ENCODE data around the gene CCDC60.

The CCDC60 gene

DNA sequence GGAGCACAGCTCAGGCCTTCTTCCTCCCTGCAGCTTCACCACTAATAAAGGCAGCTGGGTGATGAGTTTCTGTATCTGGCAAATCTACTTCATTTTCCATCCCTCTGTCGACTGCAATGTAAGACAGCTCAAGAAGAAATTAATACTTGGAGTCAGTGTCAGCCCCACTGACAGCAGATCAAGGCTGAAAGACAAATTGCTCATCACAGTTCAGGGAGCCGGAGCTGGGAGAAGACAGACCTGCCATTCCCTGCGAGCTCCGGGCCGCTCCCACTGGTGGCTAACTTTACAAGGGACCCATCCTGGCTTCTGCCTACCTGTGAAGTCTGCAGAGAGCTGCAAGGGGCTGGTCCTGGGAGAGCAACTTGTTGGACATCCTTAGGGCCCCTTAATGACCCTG is 49.8 kb downstream of the CCDC60 start:
- no peak for DNase-seq (ENCODE audit: low spot score)

DNA sequence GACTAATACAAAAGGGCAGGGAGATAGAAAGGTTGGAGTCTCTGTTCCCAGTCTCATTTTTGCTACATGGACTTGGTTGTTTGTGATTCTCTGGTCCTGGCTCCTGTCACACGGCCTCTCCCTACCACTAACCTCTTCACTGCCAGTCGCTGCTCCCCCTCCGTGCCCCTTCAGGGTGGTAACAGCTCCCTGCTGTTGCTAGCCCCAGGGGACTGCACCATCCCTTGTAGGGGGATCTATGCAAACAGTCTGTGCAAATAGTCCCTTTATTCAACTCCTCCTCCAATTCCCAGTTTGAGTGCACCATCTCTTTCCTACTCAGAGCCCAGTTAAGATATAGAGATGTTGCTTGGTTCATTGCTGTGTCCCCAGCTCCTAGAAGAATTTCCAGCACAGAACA is 51.1 kb downstream of the CCDC60 start:
- DNase-seq (ENCODE audit: low spot score) = no peak

DNA sequence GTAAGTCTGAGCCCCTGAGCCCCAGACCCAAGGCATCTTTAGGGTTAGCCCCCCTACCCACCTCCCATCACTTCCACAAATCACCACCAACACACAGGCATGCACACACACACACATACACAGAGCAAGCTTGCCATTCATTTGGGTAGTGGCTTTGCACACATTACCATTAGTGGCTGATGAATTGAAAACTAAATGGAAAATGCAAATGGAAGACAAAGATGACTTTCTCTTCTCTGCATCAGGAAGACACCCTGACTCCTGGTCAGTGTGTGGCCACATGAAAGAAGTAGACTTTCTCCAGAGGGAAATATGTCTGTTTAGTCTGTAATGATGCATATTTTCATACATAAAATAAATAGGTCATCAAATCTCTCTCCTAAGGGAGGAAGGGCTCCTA is 55.2 kb downstream of the CCDC60 start:
- DNase-seq (ENCODE audit: low spot score) = no peak

DNA sequence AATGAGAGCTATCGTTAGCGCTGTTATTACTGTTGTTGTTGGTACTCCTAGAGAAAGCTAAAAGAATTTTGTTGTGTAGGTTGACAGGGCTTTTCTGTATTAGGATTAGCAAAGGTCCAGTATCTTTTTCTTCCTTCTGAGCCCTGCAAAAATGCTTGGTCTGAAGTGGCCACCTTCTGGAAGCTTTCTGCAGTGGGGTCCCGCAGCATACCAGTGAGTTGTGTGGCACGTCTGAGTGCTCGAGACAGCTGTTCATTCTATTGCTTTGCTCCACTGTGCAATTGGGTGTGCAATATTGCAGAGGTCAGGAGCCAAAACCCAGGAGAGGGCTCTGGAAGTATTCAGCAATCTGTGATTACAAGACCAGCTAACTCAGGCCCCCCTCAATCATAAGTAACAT is 57.1 kb downstream of the CCDC60 start:
- no peak for DNase-seq (ENCODE audit: low spot score)

DNA sequence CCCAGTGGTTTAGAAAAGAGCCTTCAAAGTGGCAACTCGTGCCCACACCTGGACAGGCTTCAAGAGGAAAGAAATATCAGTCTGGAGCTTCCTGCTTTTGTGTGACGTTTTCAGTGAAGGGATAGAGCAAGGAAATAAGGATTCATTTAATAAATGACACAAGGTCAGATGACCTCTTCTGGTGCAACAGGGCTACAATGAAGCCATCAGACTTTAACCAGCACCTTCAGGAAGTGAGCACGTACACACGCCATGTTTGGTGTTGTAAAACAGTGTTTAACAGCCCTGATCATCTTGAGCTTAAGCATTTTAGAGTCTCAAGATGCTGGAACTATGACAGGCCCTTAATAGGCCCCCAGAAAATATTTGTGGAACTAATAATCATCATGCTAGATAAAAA is 59.1 kb downstream of the CCDC60 start:
- no peak for DNase-seq (ENCODE audit: low spot score)

DNA sequence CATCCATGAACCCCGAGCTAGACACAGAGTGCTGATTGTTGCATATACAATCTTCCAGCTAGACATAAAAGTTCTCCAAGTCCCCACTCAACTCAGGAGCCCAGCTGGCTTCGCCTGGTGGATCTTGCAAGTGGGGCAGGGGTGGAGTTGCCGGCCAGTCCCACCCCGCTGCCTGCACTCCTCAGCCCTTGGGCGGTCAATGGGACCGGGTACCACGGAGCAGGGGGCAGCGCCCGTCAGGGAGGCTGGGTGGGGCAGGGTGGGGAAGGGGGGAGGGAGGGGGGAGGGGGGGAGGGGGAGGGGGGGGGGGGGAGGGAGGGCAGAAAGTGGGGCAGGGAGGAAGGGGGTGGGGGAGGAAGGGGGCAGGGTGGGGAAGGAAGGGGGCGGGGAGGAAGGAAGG is 63.0 kb downstream of the CCDC60 start:
- no peak for DNase-seq (ENCODE audit: low spot score)

DNA sequence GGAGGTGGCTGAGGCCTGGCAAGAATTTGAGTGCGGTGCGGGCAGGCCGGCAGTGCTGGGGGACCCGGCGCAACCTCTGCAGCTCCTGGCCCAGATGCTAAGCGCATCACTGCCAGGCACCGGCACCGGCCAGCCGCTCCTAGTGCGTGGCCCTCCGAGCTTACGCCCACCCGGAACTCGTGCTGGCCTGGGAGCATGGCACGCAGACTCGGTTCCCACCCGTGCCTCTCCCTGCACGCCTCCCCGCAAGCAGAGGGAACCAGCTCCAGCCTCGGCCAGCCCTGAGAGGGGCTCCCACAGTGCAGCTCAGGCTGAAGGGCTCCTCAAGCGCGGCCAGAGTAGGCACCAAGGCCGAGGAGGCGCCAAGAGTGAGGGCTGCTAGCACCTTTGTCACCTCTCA is 63.7 kb downstream of the CCDC60 start:
- DNase-seq (ENCODE audit: low spot score) = no peak

DNA sequence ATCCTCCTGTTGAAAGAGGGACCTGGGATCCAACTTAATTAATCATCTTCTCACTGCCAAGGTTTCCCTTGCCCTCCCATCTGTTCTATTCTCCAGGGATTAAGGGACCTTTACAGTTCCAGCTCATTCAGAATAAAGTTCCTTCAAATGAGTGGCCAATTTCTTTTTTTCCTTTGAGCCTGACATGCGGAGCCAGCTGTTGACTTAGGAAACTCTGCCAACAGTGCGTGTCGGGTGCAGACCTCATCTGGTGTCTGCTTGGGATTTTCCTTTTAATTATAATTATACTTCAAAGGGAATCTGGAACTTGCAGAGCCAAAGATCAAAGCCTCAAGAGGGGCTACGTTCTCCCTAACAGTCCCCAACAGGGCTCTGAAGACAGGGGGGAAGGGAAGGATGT is 64.8 kb downstream of the CCDC60 start:
- DNase-seq (ENCODE audit: low spot score) = no peak

DNA sequence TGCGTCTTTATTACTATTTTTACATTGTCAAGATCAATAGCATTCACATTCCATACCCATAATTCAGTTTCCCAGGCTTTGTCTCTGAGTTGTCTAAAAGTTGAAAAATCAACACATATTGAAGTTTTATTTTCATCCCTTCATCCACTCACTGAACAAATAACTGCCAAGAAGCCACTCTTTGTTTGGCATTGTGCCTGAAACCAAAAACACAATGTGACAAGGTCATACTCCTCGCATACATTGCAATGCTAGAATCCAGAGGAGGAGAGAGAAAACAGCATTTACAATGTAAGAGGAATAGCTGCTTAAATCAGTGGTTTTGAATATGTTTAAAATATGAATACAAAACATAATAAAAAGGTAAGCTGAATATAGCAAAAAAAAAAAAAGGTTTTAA is 71.8 kb downstream of the CCDC60 start:
- DNase-seq (ENCODE audit: low spot score) = no peak

DNA sequence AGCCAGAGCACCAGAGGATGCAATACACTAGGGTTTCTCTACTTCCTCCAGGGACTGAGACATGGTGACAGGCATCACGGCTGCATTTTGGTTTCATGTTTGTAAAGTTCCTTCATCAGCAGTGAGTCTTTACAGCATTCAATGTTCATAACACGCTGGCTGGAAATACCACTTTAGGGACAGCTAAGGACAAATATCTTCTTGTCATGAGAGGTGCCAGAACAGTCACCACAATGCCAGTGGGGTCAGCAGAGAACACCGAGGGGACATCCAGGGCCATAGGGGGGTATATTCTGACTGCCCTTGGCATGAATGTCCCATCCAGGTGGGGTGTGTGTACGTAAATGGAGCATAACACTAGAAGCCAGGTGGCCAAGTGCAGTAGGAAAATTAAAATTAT is 72.3 kb downstream of the CCDC60 start:
- no peak for DNase-seq (ENCODE audit: low spot score)

DNA sequence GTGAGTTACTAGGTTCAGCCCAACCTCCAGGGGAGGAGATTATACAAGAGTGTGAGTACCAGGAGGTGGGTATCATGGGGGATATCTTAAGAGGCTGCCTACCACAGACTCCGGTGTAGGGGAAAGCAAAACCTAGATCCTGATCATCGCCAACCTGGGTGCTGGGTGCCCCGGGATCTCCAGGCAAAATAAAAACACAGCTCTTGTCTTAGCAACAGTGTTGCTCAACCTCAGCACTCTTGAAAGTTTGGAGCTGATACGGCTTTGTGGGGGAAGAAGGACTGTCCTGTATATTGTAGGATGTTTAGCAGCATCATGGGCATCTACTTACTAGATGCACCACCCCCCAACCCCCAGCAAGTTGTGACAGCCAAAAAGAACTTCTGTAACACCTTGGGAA is 74.5 kb downstream of the CCDC60 start:
- DNase-seq (ENCODE audit: low spot score) = no peak

DNA sequence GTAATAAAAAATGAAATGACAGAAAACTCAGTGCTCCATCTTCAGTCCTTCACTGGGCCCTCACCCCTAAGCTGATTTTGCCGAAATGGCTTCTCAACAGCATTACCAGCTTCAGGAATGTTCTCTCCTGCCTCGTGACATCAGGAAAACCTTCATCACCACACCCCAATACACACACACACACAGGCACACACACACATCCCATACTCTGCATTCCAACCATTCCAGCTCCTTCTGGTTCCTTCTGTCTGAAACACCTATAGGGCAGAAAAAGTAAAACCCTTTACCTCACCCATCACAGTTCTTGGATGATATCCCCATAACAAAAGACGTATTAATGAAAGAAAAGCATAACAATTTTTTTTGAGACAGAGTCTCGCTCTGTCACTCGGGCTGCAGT is 75.9 kb downstream of the CCDC60 start:
- no peak for DNase-seq (ENCODE audit: low spot score)

DNA sequence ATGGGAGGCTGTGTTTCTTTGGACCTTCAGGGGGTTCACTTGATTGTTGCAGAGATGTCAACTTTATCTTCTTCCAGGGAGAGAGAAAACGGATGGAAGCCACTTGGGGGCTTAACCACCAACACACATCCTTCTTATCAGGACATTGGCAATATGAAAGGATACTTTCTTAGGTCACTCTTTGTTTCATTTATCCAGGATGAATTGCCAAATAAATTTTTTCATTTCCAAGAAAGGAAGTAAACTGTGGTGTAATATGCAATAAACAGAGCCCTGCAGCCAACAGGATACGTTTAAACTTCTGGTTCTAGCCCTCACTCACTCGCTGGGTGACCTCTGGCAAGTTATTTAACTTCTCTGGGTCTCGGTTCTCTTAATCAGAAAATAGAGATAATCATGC is 77.8 kb downstream of the CCDC60 start:
- no peak for DNase-seq (ENCODE audit: low spot score)

DNA sequence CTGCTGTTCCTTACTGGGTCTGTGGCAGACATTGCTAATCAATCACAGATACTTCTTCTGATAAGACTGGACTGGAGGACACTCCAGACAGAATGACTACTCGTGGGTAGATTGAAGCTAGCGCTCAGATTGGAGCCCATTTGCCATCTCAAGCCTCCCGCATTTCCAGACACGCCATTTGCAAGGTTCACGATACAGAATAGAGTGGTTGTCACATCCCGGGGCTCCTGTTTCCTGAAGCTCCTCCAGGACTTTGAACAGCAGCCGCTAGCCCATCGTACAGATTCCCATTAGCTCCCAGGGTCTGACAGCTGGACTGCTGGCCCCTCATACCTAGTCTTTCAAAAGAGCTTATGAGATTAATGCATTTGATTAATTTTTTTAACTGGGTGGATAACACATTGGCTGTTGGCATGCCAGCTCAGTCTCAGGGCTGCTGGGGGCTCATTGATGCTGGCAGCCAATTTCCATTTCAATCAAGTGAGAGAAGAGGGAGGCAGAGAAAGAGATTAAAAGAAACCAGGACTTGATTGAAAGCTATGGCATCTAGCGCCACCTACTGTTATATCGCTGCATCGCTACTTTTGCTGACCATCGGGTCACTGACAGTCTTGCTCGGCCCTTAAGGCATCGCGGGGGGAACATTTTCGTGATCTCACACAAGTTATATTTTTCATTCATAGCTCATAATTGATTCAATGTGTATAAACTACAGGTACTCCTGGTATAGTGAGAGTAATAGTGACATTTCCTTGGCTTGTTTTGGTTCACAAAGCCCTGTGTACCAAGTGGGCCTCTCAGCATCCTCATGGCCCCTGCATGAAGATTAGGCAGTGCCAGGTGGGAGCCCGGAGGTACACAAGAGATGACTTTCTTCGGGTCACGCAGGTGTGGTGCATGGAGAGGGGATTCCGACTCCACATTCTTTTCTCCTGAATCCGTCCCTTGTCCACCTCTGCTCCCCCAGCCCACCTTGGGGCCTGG is 78.6 kb downstream of the CCDC60 start:
- DNase-seq (ENCODE audit: low spot score) = peak; percentile 55

DNA sequence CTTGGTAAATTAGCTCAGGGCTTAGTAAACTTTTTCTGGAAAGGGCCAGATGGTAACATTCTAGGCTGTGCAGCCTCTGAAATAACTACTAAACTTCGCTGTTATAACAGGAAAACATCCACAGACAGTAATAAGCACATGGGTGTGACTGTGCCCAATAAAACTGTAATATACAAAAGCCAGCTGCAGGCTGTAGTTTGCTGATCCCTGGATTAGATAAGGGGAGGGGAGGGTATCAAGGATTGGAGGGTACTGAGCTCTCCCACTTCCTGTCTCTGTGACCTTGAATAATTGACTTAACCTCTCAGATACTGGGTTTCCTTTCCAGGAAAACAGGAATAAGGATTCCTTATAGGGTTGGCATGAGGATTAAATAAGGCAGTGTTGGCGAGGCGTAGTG is 81.2 kb downstream of the CCDC60 start:
- DNase-seq (ENCODE audit: low spot score) = no peak

DNA sequence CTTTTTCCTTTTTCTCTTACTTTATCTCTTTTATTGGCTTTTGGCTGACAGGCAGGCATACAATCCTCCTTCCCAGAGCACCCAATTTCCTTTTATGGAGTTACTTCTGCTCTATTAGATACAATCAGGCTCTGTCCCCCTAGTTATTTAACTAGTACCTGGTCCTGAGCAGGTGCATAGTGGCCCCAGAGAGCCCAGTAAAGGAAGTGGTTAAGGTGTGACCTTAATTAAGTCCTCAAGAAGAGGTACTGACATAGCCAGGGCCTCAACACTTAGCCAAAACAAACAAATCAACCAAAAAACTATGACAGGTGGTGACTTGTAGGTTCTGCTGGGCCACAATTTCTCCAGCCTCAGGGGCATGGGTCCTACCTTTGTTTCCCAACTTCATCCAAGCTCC is 82.9 kb downstream of the CCDC60 start:
- DNase-seq (ENCODE audit: low spot score) = no peak

DNA sequence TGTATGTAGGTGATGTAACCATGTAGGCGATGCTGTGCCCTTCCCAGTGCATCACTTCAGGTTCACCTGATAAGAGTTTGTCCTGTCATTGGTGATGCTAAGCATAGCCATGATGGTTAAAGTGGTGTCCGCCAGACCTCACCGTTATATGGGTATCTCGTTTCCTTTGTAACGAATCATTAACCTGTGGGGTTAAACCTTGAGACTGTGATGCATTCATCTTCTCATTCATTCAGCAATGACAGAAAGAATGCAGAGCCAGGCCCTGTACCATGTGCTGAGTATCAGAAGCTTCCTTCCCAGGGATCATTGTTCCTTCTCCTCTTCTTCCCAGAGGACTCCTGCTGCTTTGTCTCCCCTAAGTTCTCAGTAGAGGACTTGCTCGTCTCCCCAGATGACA is 84.9 kb downstream of the CCDC60 start:
- no peak for DNase-seq (ENCODE audit: low spot score)

DNA sequence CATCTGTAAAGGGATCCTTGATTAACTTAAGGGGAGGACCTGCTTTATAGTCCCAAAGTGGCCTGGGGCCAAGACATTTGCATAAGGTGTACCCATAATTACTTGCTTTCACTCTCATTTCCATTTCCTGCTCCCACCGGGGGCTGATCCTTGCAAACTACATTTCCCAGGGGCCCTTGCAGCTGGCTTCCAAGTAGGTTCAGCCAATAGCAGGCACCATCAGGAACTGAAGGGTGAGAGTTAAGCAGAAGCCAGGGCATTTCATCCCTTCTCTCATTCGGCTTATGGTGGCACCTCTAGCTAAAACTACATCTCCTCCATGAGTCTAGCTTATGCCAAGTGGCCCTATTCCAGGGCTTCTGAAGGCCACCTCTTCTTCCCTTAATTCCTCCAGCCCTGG is 88.8 kb downstream of the CCDC60 start:
- no peak for DNase-seq (ENCODE audit: low spot score)

DNA sequence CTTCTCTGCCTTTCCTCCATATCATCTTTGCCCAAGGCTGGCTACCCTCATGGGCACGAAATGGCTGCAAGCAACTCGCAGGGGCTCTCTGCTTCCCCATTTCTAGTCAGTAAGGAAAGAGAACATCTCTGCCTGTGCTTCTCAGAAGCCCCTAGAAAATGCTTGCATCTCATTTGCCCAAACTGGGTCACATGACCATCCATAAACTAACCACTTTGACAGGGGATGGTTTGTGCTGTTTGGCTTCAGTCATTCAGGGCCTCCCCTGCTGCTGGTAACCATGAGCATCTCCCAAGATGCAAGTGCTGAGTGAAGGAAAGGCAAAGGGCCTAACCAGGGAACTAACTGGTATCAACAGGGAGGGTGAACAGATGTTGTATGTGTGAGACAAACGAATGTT is 91.1 kb downstream of the CCDC60 start:
- no peak for DNase-seq (ENCODE audit: low spot score)

DNA sequence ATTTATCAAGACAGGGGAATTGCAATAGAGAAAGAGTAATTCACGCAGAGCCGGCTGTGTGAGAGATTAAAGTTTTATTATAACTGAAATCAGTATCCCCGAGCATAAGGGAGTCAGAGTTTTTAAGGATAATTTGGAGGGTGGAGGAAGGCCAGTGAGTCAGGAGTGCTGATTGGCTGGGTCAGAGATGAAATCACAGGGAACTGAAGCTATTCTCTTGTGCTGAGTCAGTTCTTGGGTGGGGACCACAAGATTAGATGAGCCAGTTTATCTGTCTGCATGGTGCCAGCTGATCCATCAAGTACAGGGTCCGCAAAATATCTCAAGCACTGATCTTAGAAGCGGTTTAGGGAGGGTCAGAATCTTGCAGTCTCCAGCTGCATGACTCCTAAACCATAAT is 96.6 kb downstream of the CCDC60 start:
- DNase-seq (ENCODE audit: low spot score) = no peak

DNA sequence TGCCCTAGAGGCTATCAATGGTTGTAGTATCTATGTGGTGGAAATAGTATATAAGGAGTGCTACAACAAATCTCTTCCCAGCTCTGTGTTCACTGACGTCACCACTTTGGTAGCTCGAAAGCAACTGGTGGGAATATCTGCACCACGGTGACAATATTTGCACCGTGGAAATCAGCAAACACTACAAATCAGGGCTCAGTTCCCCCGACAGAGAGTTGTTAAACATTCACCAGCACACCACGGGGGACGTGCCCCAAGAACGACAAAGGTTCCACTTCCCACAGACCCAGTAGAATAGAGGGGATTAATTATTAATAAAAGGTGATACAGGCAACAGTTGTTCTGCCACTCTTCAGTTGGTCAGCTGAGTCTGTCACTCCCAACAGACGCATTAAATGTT is 98.4 kb downstream of the CCDC60 start:
- no peak for DNase-seq (ENCODE audit: low spot score)

DNA sequence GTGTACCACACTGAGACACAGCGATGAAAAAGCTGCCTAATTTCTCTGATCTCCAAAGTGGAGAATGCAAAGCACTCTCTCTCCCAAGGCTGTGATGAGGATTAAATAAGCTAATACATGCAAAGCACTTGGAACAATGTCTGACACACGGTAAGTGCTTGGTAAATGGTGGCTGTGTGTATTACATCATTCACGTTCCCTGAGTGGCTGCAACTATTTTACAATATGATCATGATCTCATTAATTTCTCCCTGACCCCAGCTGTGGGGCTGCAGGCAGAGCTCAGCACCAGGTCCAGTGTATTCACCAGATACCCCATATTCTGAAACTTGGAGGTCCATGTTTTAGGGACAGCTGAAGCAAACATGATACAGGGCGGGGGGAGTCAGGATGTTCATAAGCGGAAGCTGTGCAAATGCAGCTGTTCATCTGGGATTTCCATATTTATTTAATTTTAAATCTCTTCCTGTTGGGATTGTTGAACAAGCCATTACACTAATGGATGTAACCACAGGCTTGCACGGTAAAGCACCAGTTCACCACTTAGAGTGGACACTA is 106.4 kb downstream of the CCDC60 start:
- no peak for DNase-seq (ENCODE audit: low spot score)

DNA sequence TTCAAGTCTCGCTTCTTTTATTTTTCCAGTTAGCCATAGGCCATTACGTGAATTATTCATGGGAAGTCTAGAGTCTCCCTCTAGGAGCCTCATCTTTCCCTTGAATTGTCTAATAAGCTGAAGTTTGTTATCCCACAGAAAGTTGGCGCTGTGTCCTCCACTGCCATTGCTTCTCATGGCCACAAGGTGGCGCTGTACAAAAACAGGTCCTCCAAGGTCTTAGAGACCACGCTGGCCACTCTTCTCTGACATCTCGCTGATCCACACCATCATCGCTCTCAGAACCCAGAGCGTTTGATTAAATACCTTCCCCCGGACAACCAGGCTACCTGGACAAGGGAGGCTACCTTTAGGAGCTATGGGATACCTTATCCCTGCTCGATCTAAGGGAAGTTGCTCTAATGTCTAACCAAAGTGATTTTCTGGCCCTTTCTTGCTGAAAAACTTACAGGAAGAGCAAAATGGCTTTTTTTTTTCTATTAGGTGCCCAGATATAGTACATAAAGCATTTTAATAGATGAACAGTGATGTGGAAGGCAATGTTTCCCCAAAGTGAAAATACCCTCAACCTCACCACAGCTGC is 110.0 kb downstream of the CCDC60 start:
- DNase-seq (ENCODE audit: low spot score) = peak; percentile 50

DNA sequence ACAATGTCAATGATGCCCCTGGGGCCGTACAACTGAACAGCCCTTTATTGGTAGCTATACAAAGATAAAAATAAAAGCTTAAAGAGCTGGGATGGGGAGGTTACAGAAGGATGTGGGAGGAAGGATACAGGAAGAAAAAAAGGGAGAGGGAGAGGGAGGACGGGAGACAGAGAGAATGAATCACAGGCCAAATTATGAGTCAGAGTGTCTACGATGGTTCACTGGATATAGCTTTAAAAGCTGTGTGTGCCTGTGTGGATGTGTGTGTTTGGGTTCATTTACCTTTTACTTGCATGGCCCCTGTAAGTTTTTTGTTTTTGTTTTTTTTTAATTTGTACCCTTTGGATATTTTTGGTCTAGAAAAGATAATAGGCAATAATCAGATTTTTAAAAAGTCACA is 111.9 kb downstream of the CCDC60 start:
- DNase-seq (ENCODE audit: low spot score) = no peak
